Type B pancreatic cell (in vitro differentiated cells): ENCODE measurements around the gene TTC33. TPM values are rescaled to one million over a fixed set of nuclear protein-coding genes. Genes with fewer than 3 reads are reported as not detected.

Experiments used
- DNase-seq: peaks from one replicate; pipeline ENCODE4 v3.0.0; 2021; ENCODE audit warnings: mixed read lengths; ENCODE audit not compliant: unreplicated experiment; ENCODE audit errors: extremely low spot score
- H3K27ac Mint-ChIP-seq: 2 replicates; pipeline ENCODE4 v1.8.0; 2021; ENCODE audit warnings: mild to moderate bottlenecking, mixed read lengths
- H3K27me3 Mint-ChIP-seq: 2 replicates; pipeline ENCODE4 v1.8.0; 2021; ENCODE audit warnings: mixed read lengths
- H3K36me3 Mint-ChIP-seq: 2 replicates; pipeline ENCODE4 v1.8.0; 2021; ENCODE audit warnings: mixed read lengths
- H3K4me1 Mint-ChIP-seq: one replicate; pipeline ENCODE4 v1.8.0; 2021; ENCODE audit warnings: mixed read lengths; ENCODE audit not compliant: unreplicated experiment
- H3K4me3 Mint-ChIP-seq: 2 replicates; pipeline ENCODE4 v1.8.0; 2021; ENCODE audit warnings: mild to moderate bottlenecking, mixed read lengths
- H3K9me3 Mint-ChIP-seq: 2 replicates; pipeline ENCODE4 v1.8.0; 2021; ENCODE audit warnings: mixed read lengths
- CTCF ChIP-seq: fragments of 200-600 bp; sonication (generic); conservative IDR thresholded peaks from 2 replicates; pipeline ENCODE4 v1.5.0; 2021; ENCODE audit warnings: antibody characterized with exemption, mild to moderate bottlenecking
- total RNA-seq: library from RNA; stranded (reverse); gene quantifications from 2 replicates; pipeline ENCODE4 v1.2.1, GENCODE V29; 2021; ENCODE audit warnings: low replicate concordance

The TTC33 gene
- total RNA-seq, 1 donor from 2014 or later = 15.8 TPM

DNA sequence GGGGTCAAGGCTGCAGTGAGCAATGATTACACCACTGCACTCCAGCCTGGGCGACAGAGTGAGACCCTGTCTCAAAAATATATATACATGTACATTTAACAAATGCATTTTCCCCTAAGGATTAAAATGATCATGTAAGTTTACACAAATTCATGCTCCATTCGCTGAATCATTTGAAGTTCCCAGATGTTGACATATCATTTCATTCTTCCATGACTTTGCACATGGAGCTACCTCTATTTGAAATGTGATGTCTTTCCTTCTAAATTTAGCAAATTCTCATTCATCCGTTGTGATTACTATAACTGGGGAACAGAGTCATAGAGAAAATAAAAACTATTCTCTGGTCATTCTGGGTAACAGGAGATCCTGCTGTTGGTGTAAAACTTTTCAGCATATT is 65.5 kb downstream of the TTC33 start:
- Mint-ChIP-seq H3K36me3 (peaks cover 16% of the 10 kb centered on the region), H3K9me3 (no peaks in the 10 kb centered on the region), H3K4me3 (no peak overlapping the region)

GRCh38 chr5:40689438-40689837 is 66.3 kb downstream of the TTC33 start:
- peaks cover 14% of the 10 kb centered on the region for H3K4me1 Mint-ChIP-seq
- no peaks in the 10 kb centered on the region for H3K9me3 Mint-ChIP-seq
- H3K27me3 Mint-ChIP-seq = peaks cover 10% of the 10 kb centered on the region
- DNase-seq = no peak
- no peak overlapping the region for H3K4me3 Mint-ChIP-seq
- H3K36me3 Mint-ChIP-seq = peaks cover 16% of the 10 kb centered on the region
- no peak overlapping the region for H3K27ac Mint-ChIP-seq
- no peak for TF ChIP-seq CTCF

More for the DNA sequence above, 65.5 kb downstream of the TTC33 start:
- DNase-seq = no peak
- no peak for TF ChIP-seq CTCF
- Mint-ChIP-seq H3K27me3 (peaks cover 8% of the 10 kb centered on the region), H3K4me1 (peaks cover 14% of the 10 kb centered on the region), H3K27ac (no peak overlapping the region)

DNA sequence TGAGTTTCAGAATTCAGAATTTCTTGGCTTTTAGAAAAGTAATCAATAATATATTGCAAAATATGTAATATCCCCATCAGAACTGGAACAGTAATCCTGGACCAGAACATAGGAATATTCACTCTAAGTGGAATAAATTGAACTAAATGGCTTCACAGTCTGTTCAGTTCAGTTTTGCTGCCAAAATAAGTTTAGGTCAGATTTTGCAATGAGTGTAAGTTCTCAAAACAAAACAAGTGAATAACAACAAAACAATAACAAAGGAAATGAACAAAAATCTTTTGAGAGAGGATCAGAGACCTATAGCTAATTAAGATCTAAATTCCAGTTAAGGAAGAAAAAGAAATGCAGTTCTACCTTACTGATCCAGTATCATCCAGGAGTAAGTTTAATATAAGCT is 66.8 kb downstream of the TTC33 start:
- Mint-ChIP-seq H3K4me1 (peaks cover 14% of the 10 kb centered on the region), H3K9me3 (no peaks in the 10 kb centered on the region), H3K4me3 (no peak overlapping the region), H3K27ac (no peak overlapping the region), H3K36me3 (peaks cover 16% of the 10 kb centered on the region), H3K27me3 (peaks cover 14% of the 10 kb centered on the region)
- TF ChIP-seq CTCF = no peak
- DNase-seq = no peak

- no peaks in the 10 kb centered on the region for H3K9me3 Mint-ChIP-seq
- DNase-seq = peak; percentile 79
- peak overlapping the region; percentile 12 for H3K4me3 Mint-ChIP-seq
- peak overlapping the region; percentile 9 for H3K27ac Mint-ChIP-seq
- H3K27me3 Mint-ChIP-seq = peaks cover 21% of the 10 kb centered on the region
- TF ChIP-seq CTCF = peak; percentile 94
- H3K36me3 Mint-ChIP-seq = peaks cover 16% of the 10 kb centered on the region
- H3K4me1 Mint-ChIP-seq = peaks cover 14% of the 10 kb centered on the region
Measured at GRCh38 chr5:40688127-40688761, 67.5 kb downstream of the TTC33 start.

GRCh38 chr5:40687321-40687720 is 68.4 kb downstream of the TTC33 start:
- Mint-ChIP-seq H3K4me3 (no peak overlapping the region), H3K27ac (no peak overlapping the region), H3K9me3 (no peaks in the 10 kb centered on the region), H3K4me1 (peaks cover 14% of the 10 kb centered on the region), H3K36me3 (peaks cover 17% of the 10 kb centered on the region), H3K27me3 (peaks cover 31% of the 10 kb centered on the region)
- no peak for DNase-seq
- no peak for TF ChIP-seq CTCF
